ENCODE measurements around the gene GARNL3.

Gene GARNL3

DNA sequence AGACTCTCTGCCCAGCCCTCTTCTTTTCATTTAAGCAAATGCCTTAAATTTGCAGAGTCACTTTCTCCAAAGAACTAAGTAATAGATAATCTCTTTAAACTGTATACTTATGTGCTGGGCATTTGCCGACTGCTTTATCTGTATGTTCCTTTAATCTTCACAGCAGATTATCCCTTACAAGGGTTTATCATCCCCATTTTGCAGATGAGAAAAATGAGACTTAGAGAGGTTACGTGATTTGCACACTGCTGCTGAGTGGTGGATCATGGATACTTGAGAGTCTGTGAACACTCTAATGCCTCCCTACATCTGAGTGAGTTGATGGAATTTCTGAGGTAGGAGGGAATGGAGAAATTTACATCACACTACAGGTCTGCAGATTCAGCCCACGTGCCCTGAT, 163.8 kb downstream of the GARNL3 start:
- no peak for DNase-seq (ENCODE audit: low read depth)
- TF ChIP-seq, protein P1, sequence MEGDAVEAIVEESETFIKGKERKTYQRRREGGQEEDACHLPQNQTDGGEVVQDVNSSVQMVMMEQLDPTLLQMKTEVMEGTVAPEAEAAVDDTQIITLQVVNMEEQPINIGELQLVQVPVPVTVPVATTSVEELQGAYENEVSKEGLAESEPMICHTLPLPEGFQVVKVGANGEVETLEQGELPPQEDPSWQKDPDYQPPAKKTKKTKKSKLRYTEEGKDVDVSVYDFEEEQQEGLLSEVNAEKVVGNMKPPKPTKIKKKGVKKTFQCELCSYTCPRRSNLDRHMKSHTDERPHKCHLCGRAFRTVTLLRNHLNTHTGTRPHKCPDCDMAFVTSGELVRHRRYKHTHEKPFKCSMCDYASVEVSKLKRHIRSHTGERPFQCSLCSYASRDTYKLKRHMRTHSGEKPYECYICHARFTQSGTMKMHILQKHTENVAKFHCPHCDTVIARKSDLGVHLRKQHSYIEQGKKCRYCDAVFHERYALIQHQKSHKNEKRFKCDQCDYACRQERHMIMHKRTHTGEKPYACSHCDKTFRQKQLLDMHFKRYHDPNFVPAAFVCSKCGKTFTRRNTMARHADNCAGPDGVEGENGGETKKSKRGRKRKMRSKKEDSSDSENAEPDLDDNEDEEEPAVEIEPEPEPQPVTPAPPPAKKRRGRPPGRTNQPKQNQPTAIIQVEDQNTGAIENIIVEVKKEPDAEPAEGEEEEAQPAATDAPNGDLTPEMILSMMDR (IDR thresholded peaks at IDR 0.05; ENCODE audit: control insufficient read depth, extremely low read depth, insufficient read depth): no peak
- no peak overlapping the region for H3K4me3 ChIP-seq (ENCODE audit: low read depth, low read length)

DNA sequence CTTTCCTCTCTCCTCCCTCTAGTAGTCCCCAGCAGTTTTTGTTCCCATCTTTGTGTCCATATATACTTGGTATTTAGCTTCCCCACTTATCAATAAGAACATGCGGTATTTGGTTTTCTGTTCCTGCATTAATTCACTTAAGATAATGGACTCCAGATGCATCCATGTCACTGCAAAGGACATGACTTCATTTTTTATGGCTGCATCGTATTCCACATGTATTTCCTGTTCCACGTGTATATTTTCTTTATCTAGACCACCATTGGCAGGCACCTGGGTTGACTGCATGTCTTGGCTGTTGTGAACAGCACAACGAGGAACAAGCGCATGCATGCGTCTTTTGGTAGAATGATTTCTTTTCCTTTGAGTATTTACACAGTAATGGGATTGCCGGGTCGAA, 165.8 kb downstream of the GARNL3 start:
- no peak for DNase-seq (ENCODE audit: low read depth)
- TF ChIP-seq, protein P1 (IDR thresholded peaks at IDR 0.05; ENCODE audit: control insufficient read depth, extremely low read depth, insufficient read depth): no peak
- H3K4me3 ChIP-seq (ENCODE audit: low read depth, low read length): no peak overlapping the region

DNA sequence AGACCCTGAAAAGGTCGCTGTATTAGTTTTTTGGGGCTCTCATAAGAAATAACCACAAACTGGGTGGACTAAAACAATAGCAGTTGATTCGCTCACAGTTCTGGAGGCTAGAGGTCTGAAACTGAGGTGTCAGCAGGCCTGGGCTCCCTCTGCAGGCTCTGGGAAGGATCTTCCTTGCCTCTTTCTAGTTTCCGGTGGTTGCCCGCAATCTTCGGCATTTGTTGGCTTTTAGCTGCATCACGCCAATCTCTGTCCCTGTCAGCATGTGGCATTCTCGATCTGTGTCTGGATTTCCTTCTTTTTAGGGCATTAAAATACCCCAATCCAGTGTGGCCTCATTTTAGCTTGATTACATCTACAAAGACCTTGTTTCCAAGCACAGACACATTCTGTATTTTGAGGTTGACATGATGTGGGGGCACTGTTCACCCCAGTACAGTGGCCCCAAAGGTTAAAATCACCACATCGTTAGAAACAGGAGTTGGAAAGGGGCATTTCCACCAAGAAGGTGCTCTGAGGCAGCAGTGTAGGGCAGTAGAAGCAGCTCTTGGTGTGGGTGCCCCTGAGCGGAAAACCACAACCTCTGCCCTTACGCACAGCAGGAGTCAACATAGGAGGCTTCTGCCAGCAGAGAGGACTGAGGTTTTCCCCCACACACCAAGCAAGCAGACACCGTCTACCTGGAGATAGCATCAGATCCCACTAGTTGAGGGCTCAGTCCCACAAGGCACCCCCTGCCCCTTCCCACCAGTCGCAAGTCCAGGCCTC, 173.1 kb downstream of the GARNL3 start:
- TF ChIP-seq, protein P1 (IDR thresholded peaks at IDR 0.05; ENCODE audit: control insufficient read depth, extremely low read depth, insufficient read depth): no peak
- no peak overlapping the region for H3K4me3 ChIP-seq (ENCODE audit: low read depth, low read length)
- no peak for DNase-seq (ENCODE audit: low read depth)

DNA sequence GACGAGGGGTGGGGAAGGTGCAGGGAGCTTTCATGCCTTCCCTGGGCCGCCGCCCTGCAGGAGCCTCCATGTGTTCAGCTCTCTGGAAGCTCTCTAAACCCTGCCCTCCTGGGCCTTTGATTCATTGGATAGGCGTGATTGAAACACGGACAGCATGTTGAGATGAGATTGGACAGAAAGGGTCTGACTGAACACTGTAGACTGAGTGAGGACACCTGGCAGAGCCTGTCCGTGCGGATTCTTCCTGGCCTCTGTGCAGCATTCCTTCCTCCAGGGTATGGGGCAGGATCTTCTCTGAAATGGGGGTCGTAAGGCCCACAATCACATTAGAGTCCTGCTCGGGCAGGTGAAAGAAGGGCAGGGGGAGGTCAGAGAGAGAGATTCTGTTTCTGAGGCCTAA, 173.8 kb downstream of the GARNL3 start:
- no peak for DNase-seq (ENCODE audit: low read depth)

More for the DNA sequence above, 173.8 kb downstream of the GARNL3 start:
- no peak overlapping the region for H3K4me3 ChIP-seq (ENCODE audit: low read depth, low read length)
- TF ChIP-seq, protein P1 (IDR thresholded peaks at IDR 0.05; ENCODE audit: control insufficient read depth, extremely low read depth, insufficient read depth): no peak
